Duodenal mucosa (tissue), 2 donors: ENCODE data around the gene SH3RF3.

Experiments
- H3K27ac ChIP-seq: one replicate; pipeline ENCODE4 v1.7.0; 2013; ENCODE audit warnings: low read depth, low read length
- H3K27me3 ChIP-seq, 2 donors: one replicate each; pipeline ENCODE4 v1.7.0; 2013; ENCODE audit warnings: low read length in 2 of 2, control low read depth in 1 of 2; ENCODE audit not compliant: insufficient read depth in 2 of 2, control insufficient read depth in 1 of 2
- H3K36me3 ChIP-seq, 2 donors: one replicate each; pipeline ENCODE4 v1.7.0; 2013; ENCODE audit warnings: low read length in 2 of 2, control low read depth in 1 of 2; ENCODE audit not compliant: insufficient read depth in 2 of 2, control insufficient read depth in 1 of 2
- H3K4me1 ChIP-seq, 2 donors: one replicate each; pipeline ENCODE4 v1.7.0; 2013; ENCODE audit warnings: low read length in 2 of 2, control low read depth in 1 of 2; ENCODE audit not compliant: insufficient read depth in 2 of 2, control insufficient read depth in 1 of 2
- H3K4me3 ChIP-seq, 2 donors: one replicate each; pipeline ENCODE4 v1.7.0; 2013; ENCODE audit warnings: low read length in 2 of 2, low read depth in 1 of 2
- H3K9ac ChIP-seq, 2 donors: one replicate each; pipeline ENCODE4 v1.7.0; 2013; ENCODE audit warnings: low read length in 2 of 2, low read depth in 1 of 2
- H3K9me3 ChIP-seq, 2 donors: one replicate each; pipeline ENCODE4 v1.7.0; 2013; ENCODE audit warnings: low read length in 2 of 2, control low read depth in 1 of 2; ENCODE audit not compliant: control insufficient read depth in 1 of 2

The SH3RF3 gene

GRCh38 chr2:109369671-109370191, 240.7 kb downstream of the SH3RF3 start:
- Histone ChIP-seq H3K36me3 (no peaks in the 10 kb centered on the region), H3K4me3 (no peak overlapping the region), H3K4me1 (no peaks in the 10 kb centered on the region), H3K9ac (no peak overlapping the region), H3K27me3 (no peaks in the 10 kb centered on the region), H3K9me3 (no peaks in the 10 kb centered on the region), H3K27ac (no peak overlapping the region)

- no peaks in the 10 kb centered on the region for H3K36me3 ChIP-seq
- H3K27me3 ChIP-seq, result no peaks in the 10 kb centered on the region
- H3K4me1 ChIP-seq, result no peaks in the 10 kb centered on the region
- no peaks in the 10 kb centered on the region for H3K9me3 ChIP-seq
- H3K4me3 ChIP-seq, result no peak overlapping the region
- no peak overlapping the region for H3K9ac ChIP-seq
- no peak overlapping the region for H3K27ac ChIP-seq
Observed at GRCh38 chr2:109370399-109371035, 241.5 kb downstream of the SH3RF3 start.

GRCh38 chr2:109371481-109372170, 242.6 kb downstream of the SH3RF3 start:
- H3K36me3 ChIP-seq, result no peaks in the 10 kb centered on the region
- no peak overlapping the region for H3K4me3 ChIP-seq
- no peaks in the 10 kb centered on the region for H3K9me3 ChIP-seq
- no peak overlapping the region for H3K9ac ChIP-seq
- no peaks in the 10 kb centered on the region for H3K27me3 ChIP-seq
- no peaks in the 10 kb centered on the region for H3K4me1 ChIP-seq
- no peak overlapping the region for H3K27ac ChIP-seq

- no peaks in the 10 kb centered on the region for H3K36me3 ChIP-seq
- no peaks in the 10 kb centered on the region for H3K27me3 ChIP-seq
- H3K27ac ChIP-seq, result no peak overlapping the region
- H3K9me3 ChIP-seq, result no peaks in the 10 kb centered on the region
- no peaks in the 10 kb centered on the region for H3K4me1 ChIP-seq
- no peak overlapping the region for H3K4me3 ChIP-seq
- no peak overlapping the region for H3K9ac ChIP-seq
Observed at GRCh38 chr2:109372171-109372568, 243.2 kb downstream of the SH3RF3 start.

- no peak overlapping the region for H3K4me3 ChIP-seq
- no peaks in the 10 kb centered on the region for H3K36me3 ChIP-seq
- no peak overlapping the region for H3K27ac ChIP-seq
- H3K4me1 ChIP-seq, result no peaks in the 10 kb centered on the region
- H3K9ac ChIP-seq, result no peak overlapping the region
- H3K27me3 ChIP-seq, result no peaks in the 10 kb centered on the region
- no peaks in the 10 kb centered on the region for H3K9me3 ChIP-seq
Observed at GRCh38 chr2:109372614-109373013, 243.6 kb downstream of the SH3RF3 start.

GRCh38 chr2:109373791-109374547, 245.0 kb downstream of the SH3RF3 start:
- no peaks in the 10 kb centered on the region for H3K27me3 ChIP-seq
- no peak overlapping the region for H3K9ac ChIP-seq
- no peak overlapping the region for H3K4me3 ChIP-seq
- no peaks in the 10 kb centered on the region for H3K36me3 ChIP-seq
- no peaks in the 10 kb centered on the region for H3K4me1 ChIP-seq
- no peaks in the 10 kb centered on the region for H3K9me3 ChIP-seq
- no peak overlapping the region for H3K27ac ChIP-seq

GRCh38 chr2:109374548-109375130, 245.6 kb downstream of the SH3RF3 start:
- Histone ChIP-seq H3K9ac (no peak overlapping the region), H3K9me3 (no peaks in the 10 kb centered on the region), H3K36me3 (no peaks in the 10 kb centered on the region), H3K27ac (no peak overlapping the region), H3K4me1 (no peaks in the 10 kb centered on the region), H3K4me3 (no peak overlapping the region), H3K27me3 (no peaks in the 10 kb centered on the region)

GRCh38 chr2:109375131-109375561, 246.1 kb downstream of the SH3RF3 start:
- H3K4me3 ChIP-seq, result no peak overlapping the region
- no peak overlapping the region for H3K9ac ChIP-seq
- no peak overlapping the region for H3K27ac ChIP-seq
- H3K36me3 ChIP-seq, result no peaks in the 10 kb centered on the region
- no peaks in the 10 kb centered on the region for H3K9me3 ChIP-seq
- H3K27me3 ChIP-seq, result no peaks in the 10 kb centered on the region
- no peaks in the 10 kb centered on the region for H3K4me1 ChIP-seq

- Histone ChIP-seq H3K4me1 (no peaks in the 10 kb centered on the region), H3K4me3 (no peak overlapping the region), H3K27ac (no peak overlapping the region), H3K36me3 (no peaks in the 10 kb centered on the region), H3K27me3 (no peaks in the 10 kb centered on the region), H3K9me3 (no peaks in the 10 kb centered on the region), H3K9ac (no peak overlapping the region)
Observed at GRCh38 chr2:109375656-109376055, 246.7 kb downstream of the SH3RF3 start.

- Histone ChIP-seq H3K9ac (no peak overlapping the region), H3K27ac (no peak overlapping the region), H3K4me3 (no peak overlapping the region), H3K27me3 (no peaks in the 10 kb centered on the region), H3K9me3 (no peaks in the 10 kb centered on the region), H3K36me3 (no peaks in the 10 kb centered on the region), H3K4me1 (no peaks in the 10 kb centered on the region)
Observed at GRCh38 chr2:109376115-109376514, 247.1 kb downstream of the SH3RF3 start.
